NCI-H524 treated with DMSO at 0.1 percent for 48 hours (cell line): ENCODE data around the gene NRSN2.
"Not testable (repeated sequence)": the region's sequence is repeated elsewhere in the genome, so short reads cannot be mapped to it uniquely, and the experiment has no call there.

Source experiments
- DNase-seq: peaks from one replicate; lab custom pipeline; 2025; lab: John Stamatoyannopoulos, UW

The NRSN2 gene

GRCh38 chr20:354298-354977 lies 7.5 kb downstream of the NRSN2 start:
- DNase-seq: peak; percentile 48

DNA sequence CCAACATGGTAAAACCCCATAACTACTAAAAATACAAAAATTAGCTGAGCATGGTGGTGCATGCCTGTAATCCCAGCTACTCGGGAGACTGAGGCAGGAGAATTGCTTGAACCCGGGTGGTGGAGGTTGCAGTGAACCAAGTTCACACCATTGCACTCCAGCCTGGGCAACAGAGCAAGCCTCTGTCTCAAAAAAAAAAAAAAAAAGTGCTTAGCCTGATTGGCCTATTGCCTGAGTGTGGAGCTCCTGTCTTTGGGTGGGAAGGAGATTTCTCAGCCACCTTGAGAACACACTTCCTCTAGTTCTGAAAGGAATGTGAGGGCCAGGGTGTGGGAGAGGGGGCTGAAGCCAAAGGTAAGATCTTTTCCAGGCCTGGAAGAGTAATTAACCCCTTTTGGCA lies 9.2 kb downstream of the NRSN2 start:
- not testable (repeated sequence) for DNase-seq

DNA sequence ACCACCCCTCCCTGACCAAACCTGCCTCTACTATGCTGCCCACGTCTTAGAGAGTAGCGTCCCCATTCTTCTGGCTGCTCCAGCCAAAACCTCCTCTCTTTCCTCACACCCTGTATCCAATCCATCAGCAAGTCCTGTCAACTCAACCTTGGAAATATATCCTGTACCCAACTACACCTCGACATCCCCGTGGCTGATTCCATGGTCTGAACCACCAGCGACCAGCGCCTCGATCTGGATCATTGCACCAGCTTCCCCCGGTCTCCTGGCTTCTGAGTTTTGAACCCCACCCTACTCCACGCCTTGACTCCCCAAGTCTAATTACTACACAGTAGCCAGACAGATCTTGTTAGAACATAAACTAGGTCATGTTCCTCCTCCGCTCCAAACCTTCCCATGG lies 9.8 kb downstream of the NRSN2 start:
- DNase-seq: no peak

- no peak for DNase-seq
Observed at GRCh38 chr20:358891-359555, 12.1 kb downstream of the NRSN2 start.

DNA sequence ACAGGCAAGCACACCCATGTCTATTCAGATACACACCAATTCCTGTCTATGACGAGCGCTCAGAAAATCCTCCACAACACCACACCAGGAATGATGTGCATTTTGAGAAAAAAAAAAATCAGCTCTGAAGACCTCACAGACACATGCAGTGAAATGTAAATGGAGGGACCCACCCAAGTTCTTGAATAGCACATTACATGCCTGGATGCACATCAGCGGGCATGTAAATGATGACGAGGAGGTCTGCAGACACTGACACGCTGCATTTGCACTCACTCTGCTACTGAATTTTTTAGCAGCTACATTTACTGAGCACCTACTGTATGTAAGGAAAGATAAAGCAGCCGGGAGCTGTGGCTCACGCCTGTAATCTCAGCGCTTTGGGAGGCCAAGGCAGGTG lies 14.7 kb downstream of the NRSN2 start:
- DNase-seq: no peak

GRCh38 chr20:362271-363254 lies 15.7 kb downstream of the NRSN2 start:
- DNase-seq: no peak

DNA sequence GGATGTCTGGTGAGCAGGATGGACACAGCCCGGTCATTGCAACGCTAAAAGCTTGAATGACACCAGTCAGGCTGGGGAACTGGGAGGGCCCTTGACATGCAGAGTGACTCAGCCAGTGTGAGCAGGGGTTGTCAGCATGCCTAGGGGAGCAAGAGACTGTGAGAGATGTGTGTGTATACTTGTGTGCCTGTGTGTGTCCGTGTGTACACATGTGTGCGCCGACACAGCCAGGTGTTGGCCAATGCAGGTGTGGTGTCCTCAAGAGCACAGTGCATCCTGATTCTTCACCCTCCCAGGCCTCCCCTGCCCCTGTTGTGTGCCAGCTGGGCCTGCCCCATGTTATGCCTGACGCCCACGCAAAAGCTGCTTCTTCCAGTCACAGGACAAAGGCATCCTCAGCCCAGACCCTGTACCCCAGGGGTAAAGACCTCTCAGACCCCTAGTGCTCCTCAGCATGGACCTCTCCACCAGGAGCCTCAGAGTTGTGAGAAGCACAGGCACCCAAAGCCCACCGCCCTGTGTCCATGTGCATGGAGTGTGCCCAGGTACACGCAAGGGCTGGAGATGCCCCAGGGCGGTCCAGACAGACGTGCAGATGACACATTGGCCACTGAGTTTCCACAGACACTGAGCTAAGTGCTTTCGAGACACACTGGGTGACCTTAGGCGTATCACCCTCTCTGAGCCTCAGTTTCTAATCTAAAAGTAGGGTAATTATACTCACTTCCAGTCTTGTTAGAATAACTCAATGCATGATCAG lies 16.6 kb downstream of the NRSN2 start:
- no peak for DNase-seq

GRCh38 chr20:364905-365794 lies 18.2 kb downstream of the NRSN2 start:
- no peak for DNase-seq

DNA sequence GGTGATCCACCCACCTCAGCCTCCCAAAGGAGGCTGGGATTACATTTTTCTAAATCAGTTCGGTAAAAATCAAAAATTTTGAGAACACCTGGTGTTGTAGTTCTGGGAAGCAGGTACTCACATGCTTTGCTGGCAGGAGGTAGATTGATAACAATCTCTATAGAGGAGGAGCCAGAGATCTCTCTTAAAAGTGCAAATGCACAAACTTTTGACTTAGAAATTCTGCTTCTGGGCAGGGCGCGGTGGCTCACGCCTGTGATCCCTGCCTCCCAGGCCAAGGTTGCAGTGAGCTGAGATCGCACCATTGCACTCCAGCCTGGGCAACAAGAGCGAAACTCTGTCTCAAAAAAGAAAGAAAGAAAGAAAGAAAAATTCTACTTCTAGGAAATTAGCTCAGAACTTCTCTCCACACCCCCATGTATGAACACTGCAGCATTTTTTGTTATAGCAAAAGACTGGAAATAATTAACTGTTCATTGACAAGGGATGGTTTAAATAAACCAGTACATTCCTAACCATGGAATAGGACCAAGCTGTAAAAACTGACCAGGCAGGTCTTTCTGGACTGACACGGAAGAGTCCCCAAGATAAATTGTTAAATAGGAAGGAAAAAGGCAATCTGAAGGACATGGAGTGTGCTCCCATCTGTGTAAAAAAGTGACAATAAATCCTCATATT lies 19.3 kb downstream of the NRSN2 start:
- DNase-seq: no peak

- DNase-seq: no peak
Observed at GRCh38 chr20:366719-367485, 20.0 kb downstream of the NRSN2 start.

DNA sequence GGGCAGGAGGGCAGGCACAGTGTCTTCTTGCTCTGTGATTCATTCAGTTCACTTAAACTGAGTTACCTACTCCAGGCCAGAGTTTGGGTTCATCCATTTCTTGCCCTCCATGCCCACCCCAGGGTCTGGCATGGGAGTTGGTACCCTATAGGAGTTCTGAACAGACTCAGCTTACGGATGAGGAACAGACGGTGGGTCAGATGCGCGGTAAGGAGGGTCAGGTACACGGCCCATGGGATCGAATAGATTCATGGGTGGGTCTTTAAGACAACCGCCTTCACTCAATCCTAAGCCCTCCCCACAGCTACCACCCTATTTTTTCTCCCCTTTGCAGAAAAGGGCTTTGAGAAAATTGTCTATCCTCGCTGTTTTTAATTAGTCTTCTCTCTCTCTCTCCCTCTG lies 20.6 kb downstream of the NRSN2 start:
- no peak for DNase-seq

- no peak for DNase-seq
Observed at GRCh38 chr20:368915-369314, 22.0 kb downstream of the NRSN2 start.

DNA sequence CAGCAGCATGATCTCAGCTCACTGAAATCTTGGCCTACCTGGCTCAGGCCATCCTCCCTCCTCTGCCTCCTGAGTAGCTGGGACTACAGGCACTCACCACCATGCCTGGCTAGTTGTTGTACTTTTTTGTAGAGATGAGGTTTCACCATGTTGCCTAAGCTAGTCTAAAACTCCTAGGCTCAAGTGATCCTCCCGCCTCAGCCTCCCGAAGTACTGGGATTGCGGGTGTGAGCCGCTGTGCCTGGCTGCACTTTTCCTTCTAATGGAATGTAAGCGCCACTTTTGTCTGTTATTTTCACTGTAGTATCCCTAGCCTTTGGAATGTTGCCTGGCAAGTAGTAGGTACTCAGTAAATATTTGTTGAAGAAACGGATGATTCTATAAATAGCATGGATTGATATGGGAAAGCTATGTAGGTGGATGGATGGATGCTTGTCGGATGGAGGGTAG lies 23.3 kb downstream of the NRSN2 start:
- DNase-seq: no peak

- no peak for DNase-seq
Observed at GRCh38 chr20:370977-371754, 24.3 kb downstream of the NRSN2 start.

- no peak for DNase-seq
Observed at GRCh38 chr20:371755-372542, 25.0 kb downstream of the NRSN2 start.

GRCh38 chr20:372543-373082 lies 25.7 kb downstream of the NRSN2 start:
- DNase-seq: not testable (repeated sequence)

DNA sequence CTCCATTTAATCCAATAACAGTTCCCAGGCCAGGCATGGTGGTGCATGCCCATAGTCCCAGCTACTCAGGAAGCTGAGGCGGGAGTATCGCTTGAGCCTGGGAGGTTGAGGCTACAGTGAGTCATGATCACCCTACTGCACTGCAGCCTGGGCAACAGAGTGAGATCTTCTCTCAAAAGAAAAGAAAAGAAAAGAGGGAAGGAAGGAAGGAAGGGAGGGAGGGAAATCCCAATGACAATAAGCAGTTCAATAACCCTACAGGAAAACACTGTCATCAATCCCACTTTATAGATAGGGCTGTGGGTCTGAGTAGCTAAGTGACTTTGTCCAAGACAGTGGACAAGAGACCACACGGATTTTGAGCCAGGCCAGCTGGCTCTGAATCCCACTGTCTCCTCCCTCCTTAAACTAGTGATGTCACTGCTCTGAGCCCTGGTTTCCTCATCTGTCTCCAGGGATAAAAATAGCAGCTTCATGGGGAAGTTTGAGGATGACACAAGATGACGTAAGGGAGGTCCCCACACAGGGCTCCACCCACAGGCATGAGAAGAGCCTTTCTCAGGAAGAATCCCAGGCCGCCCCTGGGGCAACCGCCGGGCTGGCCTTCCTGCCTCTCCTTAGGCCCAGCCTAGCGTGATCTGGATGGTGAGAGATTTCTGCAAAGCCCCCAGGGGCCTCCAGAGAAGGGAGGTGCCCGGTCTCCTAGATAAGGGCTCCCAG lies 26.4 kb downstream of the NRSN2 start:
- no peak for DNase-seq
